Esophagus mucosa (tissue), 1 donor: Measurements from ENCODE around the gene TGFA. TPM values are rescaled to one million over a fixed set of nuclear protein-coding genes. Genes with fewer than 3 reads are reported as not detected.
"Not testable (repeated sequence)": the region's sequence is repeated elsewhere in the genome, so short reads cannot be mapped to it uniquely, and the experiment has no call there.

Experiments used
- ATAC-seq: fragments of 200-7000 bp; cut with Tn5 transposase; one replicate; pipeline ENCODE4 v1.9.1; 2020
- total RNA-seq: library from RNA; stranded (reverse); gene quantifications from one replicate; pipeline ENCODE4 v1.2.4, GENCODE V29; 2023
- donor health status: DM: yes; HTN: yes; CAD: no.

TGFA gene
- total RNA-seq, 1 donor from 2014 or later, result 42.6 TPM

DNA sequence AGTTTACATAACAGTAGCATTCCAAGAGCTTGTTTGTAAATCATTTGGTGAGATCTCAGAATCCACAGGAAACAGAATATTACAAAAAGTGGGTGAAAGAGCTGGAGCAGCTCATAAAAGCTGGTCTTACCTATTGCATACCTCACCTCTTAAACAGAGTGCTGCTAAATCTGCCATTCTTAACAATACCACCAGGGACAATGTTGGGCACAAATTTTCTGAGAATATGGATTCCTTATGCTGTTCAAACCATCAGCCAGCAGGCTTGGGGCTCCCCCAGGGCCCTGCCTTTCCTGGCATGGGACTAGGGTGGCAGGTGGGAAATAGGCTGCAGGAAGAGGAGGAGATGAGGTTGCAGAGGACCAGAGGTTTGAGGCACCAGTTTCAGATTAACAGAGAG, 55.6 kb downstream of the TGFA start:
- ATAC-seq, result peak; percentile 27

DNA sequence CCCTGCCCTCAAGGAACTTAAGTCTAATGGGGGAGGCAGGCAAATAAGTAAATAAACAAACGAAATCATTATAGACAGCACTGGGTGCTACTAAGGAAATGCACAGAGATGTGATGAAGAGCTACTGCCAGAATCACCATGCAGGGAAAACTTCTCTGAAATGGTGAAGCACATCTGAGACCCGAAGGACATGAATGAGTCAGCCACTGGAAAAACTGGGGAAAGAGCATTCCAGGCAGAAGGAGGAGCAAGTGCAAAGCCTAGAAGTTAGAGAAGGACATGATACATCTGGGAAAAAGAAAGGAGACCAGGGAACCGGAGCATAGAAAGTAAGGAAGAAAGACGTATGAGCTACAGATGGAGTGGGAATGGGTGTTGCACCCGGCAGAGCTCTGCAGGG, 56.8 kb downstream of the TGFA start:
- no peak for ATAC-seq

DNA sequence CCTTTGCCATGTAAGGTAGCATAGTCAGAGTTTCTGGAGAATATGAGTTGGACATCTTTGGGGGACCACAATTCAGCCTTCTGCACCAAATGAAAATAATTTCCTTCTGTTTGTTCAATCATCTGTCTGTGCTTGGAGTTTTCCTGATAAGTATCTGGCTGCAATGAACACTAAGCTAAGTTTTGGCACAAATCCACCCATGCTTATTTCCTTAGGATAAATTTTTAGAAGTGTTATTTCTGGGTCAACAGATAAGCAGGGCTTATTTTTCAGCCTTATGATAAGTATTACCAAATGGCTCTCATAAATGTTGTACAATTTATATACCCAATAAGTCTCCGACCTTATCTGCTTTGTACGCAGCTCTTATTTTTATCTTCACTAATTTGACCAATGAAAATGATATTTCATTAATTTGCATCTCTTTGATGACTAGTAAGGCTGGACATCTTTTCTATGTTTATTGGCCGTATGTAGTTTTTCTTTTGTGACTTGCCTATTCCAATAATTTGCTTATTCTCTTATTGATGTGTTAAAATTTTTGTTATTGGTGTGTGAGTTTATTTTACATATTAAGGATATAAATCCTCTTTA, 59.2 kb downstream of the TGFA start:
- no peak for ATAC-seq

DNA sequence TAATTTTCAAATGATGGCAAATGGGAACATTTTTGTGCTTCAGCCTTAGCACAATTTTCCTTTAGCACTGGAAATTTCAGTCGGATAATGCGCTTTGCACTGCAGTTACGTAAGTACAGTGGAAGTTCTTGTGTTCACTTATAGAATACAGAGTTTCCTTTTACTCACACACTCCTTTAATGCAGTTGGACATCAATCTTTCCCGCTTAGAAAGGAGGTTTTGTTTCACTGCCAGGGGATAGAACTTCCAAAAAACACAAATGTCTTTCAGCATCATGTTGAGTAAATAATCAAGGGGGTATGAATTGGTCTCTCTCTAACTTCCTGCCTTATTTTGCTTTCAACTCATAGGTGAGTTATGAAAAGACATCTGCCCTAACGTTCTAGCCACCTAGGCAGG, 63.2 kb downstream of the TGFA start:
- ATAC-seq, result no peak

DNA sequence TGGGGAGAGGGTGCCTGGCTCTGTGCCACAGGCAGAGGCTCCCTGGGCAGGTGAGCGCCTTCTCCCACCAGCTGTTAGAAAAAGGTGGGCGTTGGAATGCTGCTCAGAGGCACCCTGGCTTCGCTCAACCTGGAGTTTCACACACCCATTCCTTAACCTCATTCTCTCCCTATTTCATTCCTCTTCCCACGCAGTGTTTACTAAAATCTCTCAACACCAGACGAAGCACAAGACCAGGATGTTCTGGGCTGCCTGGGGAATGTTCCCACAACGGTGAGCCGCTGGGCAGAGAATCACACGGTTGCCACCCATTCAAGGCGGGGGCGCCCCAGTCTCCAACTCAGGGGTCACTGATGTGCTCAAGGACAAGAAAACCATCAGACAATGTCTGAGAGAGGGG, 64.5 kb downstream of the TGFA start:
- ATAC-seq, result no peak

GRCh38 chr2:70484086-70484485, 69.5 kb downstream of the TGFA start:
- no peak for ATAC-seq

GRCh38 chr2:70482401-70482800, 71.2 kb downstream of the TGFA start:
- ATAC-seq, result no peak

DNA sequence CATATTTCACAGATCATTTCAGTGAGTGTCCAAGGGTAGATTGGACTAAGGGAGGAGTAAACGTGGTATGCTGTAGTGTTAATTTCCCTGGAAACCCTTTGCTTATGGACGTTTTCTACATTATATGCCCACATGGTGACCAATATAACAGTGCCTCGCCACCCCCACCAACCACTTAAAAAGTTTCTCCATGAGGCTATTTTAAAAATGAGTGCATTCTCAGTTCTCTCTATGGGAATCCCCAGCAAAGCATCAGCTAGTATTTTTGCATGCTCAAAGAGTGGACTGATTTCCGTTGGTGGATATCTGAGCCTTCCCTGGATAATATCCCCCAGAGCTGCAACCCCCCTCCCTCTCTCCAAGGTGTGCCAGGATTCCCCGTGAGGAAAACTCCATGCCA, 73.2 kb downstream of the TGFA start:
- no peak for ATAC-seq

GRCh38 chr2:70479816-70480215, 73.8 kb downstream of the TGFA start:
- ATAC-seq, result no peak

GRCh38 chr2:70477441-70477844, 76.2 kb downstream of the TGFA start:
- ATAC-seq, result no peak

- no peak for ATAC-seq
Observed at GRCh38 chr2:70475266-70475665, 78.4 kb downstream of the TGFA start.

- no peak for ATAC-seq
Observed at GRCh38 chr2:70474256-70474848, 79.3 kb downstream of the TGFA start.

DNA sequence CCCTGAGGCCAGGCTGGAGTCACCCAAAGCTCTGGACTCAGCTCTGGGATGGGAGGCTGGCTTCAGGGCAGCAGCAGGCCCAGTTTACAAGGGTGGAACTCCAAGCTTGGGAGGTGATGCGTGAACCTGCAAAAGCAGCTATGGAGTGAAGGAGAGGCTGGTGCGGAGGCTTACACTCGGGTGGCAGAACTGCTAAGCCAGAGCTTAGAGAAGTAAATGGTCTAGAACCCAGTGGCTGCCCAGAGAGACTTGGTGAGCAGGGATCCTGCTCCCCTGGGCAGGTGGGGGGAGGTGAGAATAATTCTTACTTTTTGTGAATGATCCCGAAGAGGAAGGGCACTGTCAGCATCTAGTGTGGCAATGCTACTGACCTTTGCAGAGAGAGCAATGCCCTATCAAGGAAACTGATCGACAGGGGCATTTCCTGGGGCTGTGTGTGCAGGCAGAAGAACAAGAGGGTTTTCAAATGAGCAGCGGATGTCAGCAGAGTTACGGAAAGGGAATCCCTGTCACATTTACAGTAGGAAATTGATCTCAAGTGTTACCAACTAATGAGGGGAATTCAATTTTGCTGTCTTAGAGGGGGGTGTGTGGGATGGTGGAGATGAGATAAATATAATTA, 80.4 kb downstream of the TGFA start:
- peak; percentile 22 for ATAC-seq

DNA sequence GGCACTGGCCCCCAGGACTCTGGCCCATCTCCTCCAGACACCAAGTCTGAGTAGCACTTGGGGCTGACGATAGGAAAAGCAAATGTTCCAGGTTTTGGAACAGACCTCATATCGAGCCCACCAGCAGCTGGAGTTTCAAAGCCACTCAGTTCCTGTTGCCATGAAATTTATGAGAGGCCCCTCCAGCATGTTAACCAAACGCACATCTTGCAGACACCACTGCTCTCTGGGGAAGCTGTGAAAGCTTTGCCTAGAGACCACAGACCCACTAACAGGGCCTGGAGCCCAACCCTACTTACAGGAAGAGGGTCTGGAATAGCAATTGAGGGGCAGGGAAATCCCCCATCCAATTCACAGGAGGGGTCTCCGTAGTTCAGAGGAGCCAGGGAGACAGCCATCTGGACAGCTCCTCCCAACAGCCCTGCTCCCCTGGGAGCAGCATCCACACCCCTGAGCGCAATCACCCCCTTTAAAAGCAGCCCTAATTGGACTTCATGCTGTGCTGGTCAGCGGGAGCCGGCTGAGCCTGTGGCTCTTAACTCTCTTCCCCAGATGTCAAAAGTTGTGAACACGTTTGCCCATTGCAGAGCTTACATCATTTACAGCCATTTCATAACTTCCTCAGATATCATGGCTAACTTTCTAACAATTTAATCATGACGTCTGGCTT, 81.3 kb downstream of the TGFA start:
- no peak for ATAC-seq

- ATAC-seq, result no peak
Observed at GRCh38 chr2:70471129-70471528, 82.5 kb downstream of the TGFA start.

DNA sequence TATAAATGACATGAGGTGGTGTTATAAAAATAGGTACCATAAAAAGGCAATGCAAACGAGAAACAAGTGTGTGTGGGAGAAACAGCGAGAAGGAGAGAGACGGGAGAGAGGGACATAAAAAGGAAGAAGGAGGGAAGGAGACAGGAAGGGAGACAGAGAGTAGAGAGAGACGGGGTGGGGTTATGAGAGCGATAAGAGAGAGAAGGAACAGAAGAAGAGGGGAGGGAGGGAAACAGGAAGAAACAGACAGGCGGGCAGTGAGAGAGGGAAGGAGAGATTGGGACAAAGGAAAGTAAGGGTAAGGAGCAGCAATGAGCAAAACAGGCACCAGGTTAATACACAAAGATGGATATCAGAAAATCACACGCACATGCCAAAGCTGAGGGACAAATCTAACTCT, 83.7 kb downstream of the TGFA start:
- no peak for ATAC-seq

GRCh38 chr2:70469435-70469834, 84.2 kb downstream of the TGFA start:
- no peak for ATAC-seq

DNA sequence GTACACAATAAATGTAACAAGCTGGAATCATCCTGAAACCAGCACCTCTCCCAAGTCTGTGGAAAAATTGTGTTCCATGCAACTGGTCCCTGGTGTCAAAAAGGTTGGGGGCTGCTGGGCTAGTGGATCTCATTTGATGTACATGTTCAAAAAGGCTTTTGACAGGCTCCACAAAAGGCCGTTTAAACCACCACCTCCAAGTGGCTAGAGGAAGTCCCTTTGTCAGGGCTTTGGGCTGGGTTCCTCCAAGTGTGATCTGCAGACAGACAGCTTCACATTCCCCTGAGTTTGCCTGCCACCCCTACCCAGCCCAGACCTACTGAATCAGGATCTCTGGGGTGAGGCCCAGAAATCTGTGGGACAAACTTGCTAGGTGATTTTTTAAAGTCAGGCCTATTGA, 84.7 kb downstream of the TGFA start:
- no peak for ATAC-seq

GRCh38 chr2:70467831-70468779, 85.5 kb downstream of the TGFA start:
- no peak for ATAC-seq

DNA sequence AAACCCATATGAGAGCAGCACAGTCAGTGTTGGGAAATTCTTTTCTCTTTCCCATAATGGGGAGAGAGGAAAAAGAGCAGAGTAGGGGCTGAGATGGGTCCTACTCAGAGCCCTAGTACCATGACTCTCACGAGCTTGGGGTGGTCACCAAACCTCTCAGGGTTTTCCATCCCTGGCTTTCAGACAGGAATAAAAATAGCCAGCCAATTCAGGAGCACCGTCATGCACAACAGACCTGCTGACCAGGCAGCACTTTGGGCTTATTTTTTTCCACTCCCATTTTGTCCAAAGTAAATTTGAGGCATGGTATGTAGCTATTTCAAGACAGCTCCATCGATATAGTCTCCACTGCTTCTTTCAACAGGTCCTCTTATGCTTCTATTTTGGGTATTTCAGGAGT, 86.4 kb downstream of the TGFA start:
- no peak for ATAC-seq

DNA sequence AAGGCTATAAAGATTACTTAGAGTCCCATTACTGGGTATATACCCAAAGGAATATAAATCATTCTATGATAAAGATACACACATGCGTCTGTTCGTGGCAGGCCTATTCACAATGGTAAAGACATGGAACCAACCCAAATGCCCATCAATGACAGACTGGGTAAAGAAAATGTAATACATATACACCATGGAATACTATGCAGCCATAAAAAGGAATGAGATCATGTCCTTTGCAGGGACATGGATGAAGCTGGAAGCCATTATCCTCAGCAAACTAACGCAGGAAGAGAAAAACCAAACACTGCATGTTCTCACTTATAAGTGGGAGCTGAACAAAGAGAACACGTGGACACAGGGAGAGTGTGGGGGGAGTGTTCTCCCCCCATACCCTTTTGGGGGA, 87.0 kb downstream of the TGFA start:
- not testable (repeated sequence) for ATAC-seq

- no peak for ATAC-seq
Observed at GRCh38 chr2:70463997-70464396, 89.6 kb downstream of the TGFA start.

DNA sequence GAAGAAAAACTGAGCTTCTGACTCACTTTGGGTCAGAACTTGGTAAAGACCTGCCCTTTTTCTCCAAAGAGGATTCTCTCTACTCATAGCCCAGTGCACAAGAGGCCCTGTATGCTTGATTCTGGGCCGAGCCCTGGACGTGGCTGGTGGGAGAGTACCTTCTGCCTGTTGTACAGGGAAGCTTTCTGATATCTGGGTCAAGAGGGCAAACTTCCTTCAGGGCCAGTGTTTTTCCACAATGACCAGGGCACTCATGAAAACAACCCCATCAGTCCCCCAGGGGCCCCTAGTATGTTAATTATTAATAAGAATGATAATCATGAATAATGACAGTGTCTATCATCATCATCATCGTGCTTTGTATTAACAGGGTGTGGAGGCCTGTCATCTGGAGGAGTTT, 90.0 kb downstream of the TGFA start:
- ATAC-seq, result no peak
